ENCODE measurements around the gene SUCLG2.

The SUCLG2 gene

DNA sequence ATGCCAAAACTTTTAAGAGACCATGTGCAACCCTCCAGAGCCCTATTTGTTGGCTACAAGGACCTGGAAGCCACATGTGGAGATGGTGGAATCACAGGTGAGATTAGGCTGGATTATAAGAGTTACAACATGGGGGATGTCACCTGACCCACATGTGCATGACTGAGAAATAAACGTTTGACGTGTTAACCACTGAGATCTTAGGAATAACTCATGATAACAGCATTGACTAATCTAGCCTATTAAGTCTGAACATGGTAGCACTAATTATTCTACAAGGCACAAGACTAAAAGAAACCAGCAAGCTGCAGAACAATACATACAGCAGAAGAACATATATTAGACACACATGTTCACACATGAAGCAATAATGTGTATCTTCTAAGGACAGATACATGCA is 38.4 kb downstream of the SUCLG2 start:
- Histone ChIP-seq H3K4me3 (replicated peaks; ENCODE audit: insufficient read depth, low read length) (no peak overlapping the region), H3K27me3 (ENCODE audit: insufficient read depth, poor library complexity, severe bottlenecking) (no peaks in the 10 kb centered on the region), H3K27ac (replicated peaks) (no peak overlapping the region)
- TF ChIP-seq POLR2AphosphoS5 (IDR thresholded peaks at IDR 0.05; ENCODE audit: low read depth), result no peak
- no peak for TF ChIP-seq REST (IDR thresholded peaks at IDR 0.05; ENCODE audit: insufficient replicate concordance, low read depth)
- TF ChIP-seq SPI1 (IDR thresholded peaks at IDR 0.05; ENCODE audit: borderline replicate concordance, low read depth), result no peak
- no peak for TF ChIP-seq GABPA (IDR thresholded peaks at IDR 0.05; ENCODE audit: low read depth)
- TF ChIP-seq, protein P1, sequence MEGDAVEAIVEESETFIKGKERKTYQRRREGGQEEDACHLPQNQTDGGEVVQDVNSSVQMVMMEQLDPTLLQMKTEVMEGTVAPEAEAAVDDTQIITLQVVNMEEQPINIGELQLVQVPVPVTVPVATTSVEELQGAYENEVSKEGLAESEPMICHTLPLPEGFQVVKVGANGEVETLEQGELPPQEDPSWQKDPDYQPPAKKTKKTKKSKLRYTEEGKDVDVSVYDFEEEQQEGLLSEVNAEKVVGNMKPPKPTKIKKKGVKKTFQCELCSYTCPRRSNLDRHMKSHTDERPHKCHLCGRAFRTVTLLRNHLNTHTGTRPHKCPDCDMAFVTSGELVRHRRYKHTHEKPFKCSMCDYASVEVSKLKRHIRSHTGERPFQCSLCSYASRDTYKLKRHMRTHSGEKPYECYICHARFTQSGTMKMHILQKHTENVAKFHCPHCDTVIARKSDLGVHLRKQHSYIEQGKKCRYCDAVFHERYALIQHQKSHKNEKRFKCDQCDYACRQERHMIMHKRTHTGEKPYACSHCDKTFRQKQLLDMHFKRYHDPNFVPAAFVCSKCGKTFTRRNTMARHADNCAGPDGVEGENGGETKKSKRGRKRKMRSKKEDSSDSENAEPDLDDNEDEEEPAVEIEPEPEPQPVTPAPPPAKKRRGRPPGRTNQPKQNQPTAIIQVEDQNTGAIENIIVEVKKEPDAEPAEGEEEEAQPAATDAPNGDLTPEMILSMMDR (IDR thresholded peaks at IDR 0.05; ENCODE audit: insufficient read depth, low read length), result no peak
- no peak for DNase-seq (ENCODE audit: low read depth in 1 of 2, low spot score in 1 of 2)

DNA sequence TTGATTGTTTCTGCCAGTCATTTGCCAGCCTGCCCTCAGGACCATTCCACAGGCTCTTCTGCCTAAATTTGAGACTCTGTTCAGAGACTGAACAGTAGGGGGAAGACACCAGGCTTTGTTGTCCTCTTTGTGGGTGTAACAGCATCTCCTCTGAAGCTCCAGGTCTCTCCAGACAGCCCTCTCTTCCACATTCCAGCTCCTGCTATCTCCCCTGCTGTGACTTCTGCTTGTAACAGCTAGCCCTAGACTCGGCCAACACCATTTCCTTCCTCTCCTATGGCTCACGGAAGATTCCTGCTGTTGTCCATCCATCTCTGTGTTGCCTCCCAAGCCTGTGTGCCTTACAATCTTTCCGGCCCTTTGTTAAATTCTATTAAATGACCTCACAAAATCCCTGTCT is 40.2 kb downstream of the SUCLG2 start:
- no peaks in the 10 kb centered on the region for H3K27me3 ChIP-seq (ENCODE audit: insufficient read depth, poor library complexity, severe bottlenecking)
- no peak overlapping the region for H3K27ac ChIP-seq (replicated peaks)
- H3K4me3 ChIP-seq (replicated peaks; ENCODE audit: insufficient read depth, low read length), result no peak overlapping the region
- DNase-seq (ENCODE audit: low read depth in 1 of 2, low spot score in 1 of 2), result no peak
- TF ChIP-seq GABPA (IDR thresholded peaks at IDR 0.05; ENCODE audit: low read depth), result no peak
- TF ChIP-seq REST (IDR thresholded peaks at IDR 0.05; ENCODE audit: insufficient replicate concordance, low read depth), result no peak
- no peak for TF ChIP-seq SPI1 (IDR thresholded peaks at IDR 0.05; ENCODE audit: borderline replicate concordance, low read depth)
- TF ChIP-seq POLR2AphosphoS5 (IDR thresholded peaks at IDR 0.05; ENCODE audit: low read depth), result no peak
- TF ChIP-seq, protein P1 (IDR thresholded peaks at IDR 0.05; ENCODE audit: insufficient read depth, low read length), result no peak

- TF ChIP-seq POLR2AphosphoS5 (IDR thresholded peaks at IDR 0.05; ENCODE audit: low read depth), result no peak
- TF ChIP-seq REST (IDR thresholded peaks at IDR 0.05; ENCODE audit: insufficient replicate concordance, low read depth), result no peak
- TF ChIP-seq, protein P1 (IDR thresholded peaks at IDR 0.05; ENCODE audit: insufficient read depth, low read length), result no peak
- no peak for TF ChIP-seq GABPA (IDR thresholded peaks at IDR 0.05; ENCODE audit: low read depth)
- TF ChIP-seq SPI1 (IDR thresholded peaks at IDR 0.05; ENCODE audit: borderline replicate concordance, low read depth), result no peak
- no peaks in the 10 kb centered on the region for H3K27me3 ChIP-seq (ENCODE audit: insufficient read depth, poor library complexity, severe bottlenecking)
- no peak overlapping the region for H3K27ac ChIP-seq (replicated peaks)
- H3K4me3 ChIP-seq (replicated peaks; ENCODE audit: insufficient read depth, low read length), result no peak overlapping the region
- DNase-seq (ENCODE audit: low read depth in 1 of 2, low spot score in 1 of 2), result no peak
Observed at GRCh38 chr3:67610458-67610857, 44.0 kb downstream of the SUCLG2 start.

Data from HL-60 (cell line).